Osteoblast (primary cell): ENCODE measurements around the gene TTBK1. TPM values are rescaled to one million over a fixed set of nuclear protein-coding genes. Genes with fewer than 3 reads are reported as not detected.

Experiments used
- DNase-seq: peaks from one replicate; pipeline ENCODE4 v3.0.0; 2011; ENCODE audit warnings: low spot score, mixed read lengths; ENCODE audit not compliant: insufficient read length; ENCODE audit errors: missing footprints
- H2AFZ ChIP-seq: 2 replicates; pipeline ENCODE4 v1.6.0; 2011; ENCODE audit warnings: mild to moderate bottlenecking, low read length
- H3K27ac ChIP-seq: 2 replicates; pipeline ENCODE4 v1.5.1; 2011; ENCODE audit warnings: mild to moderate bottlenecking, low read depth, low read length, moderate library complexity
- H3K27me3 ChIP-seq: 2 replicates; pipeline ENCODE4 v1.6.0; 2012; ENCODE audit warnings: mild to moderate bottlenecking, control low read depth, inconsistent platforms, low read length, moderate library complexity; ENCODE audit not compliant: insufficient read depth
- H3K36me3 ChIP-seq: 2 replicates; pipeline ENCODE4 v1.5.1; 2011; ENCODE audit warnings: mild to moderate bottlenecking, low read length, control low read depth, moderate library complexity; ENCODE audit not compliant: insufficient read depth
- H3K4me1 ChIP-seq: 2 replicates; pipeline ENCODE4 v1.5.1; 2011; ENCODE audit warnings: mild to moderate bottlenecking, low read length, control low read depth, moderate library complexity; ENCODE audit not compliant: insufficient read depth
- H3K4me2 ChIP-seq: 2 replicates; pipeline ENCODE4 v1.6.0; 2011; ENCODE audit warnings: mild to moderate bottlenecking, low read length; ENCODE audit not compliant: insufficient read depth
- H3K4me3 ChIP-seq: fragments of 200-600 bp; sonication (generic); 3 replicates; pipeline ENCODE4 v1.5.1; 2012; ENCODE audit warnings: mild to moderate bottlenecking, low read length, inconsistent platforms; ENCODE audit not compliant: insufficient read depth
- H3K79me2 ChIP-seq: 2 replicates; pipeline ENCODE4 v1.6.0; 2012; ENCODE audit warnings: mild to moderate bottlenecking, low read length, control low read depth, inconsistent platforms; ENCODE audit not compliant: insufficient read depth
- H3K9me3 ChIP-seq: 2 replicates; pipeline ENCODE4 v1.5.1; 2011; ENCODE audit warnings: low read depth, low read length, control low read depth
- H4K20me1 ChIP-seq: 2 replicates; pipeline ENCODE4 v1.6.0; 2012; ENCODE audit warnings: mild to moderate bottlenecking, low read length, control low read depth; ENCODE audit not compliant: insufficient read depth
- CTCF ChIP-seq: IDR thresholded peaks from 2 replicates; pipeline ENCODE4 v1.5.1; 2011; ENCODE audit warnings: mild to moderate bottlenecking, low read depth, low read length, moderate library complexity; ENCODE audit errors: extremely low read depth
- total RNA-seq: library from RNA; depleted of rRNA; stranded (reverse); fragments of >200 nt; gene quantifications from 2 replicates; pipeline ENCODE4 v1.2.3, GENCODE V29; 2012

TTBK1 gene
- total RNA-seq, 1 donor: under 0.01 TPM

GRCh38 chr6:43292341-43292740 lies 49.1 kb downstream of the TTBK1 start:
- TF ChIP-seq CTCF: no peak
- no peaks in the 10 kb centered on the region for H4K20me1 ChIP-seq

GRCh38 chr6:43292763-43293318 lies 49.6 kb downstream of the TTBK1 start:
- no peaks in the 10 kb centered on the region for H3K36me3 ChIP-seq
- H3K27ac ChIP-seq: no peak overlapping the region
- DNase-seq: no peak
- TF ChIP-seq CTCF: no peak
- H4K20me1 ChIP-seq: no peaks in the 10 kb centered on the region
- no peak overlapping the region for H2AFZ ChIP-seq
- no peaks in the 10 kb centered on the region for H3K4me1 ChIP-seq
- H3K27me3 ChIP-seq: peaks cover 9% of the 10 kb centered on the region
- no peaks in the 10 kb centered on the region for H3K9me3 ChIP-seq
- no peaks in the 10 kb centered on the region for H3K79me2 ChIP-seq
- no peak overlapping the region for H3K4me3 ChIP-seq
- H3K4me2 ChIP-seq: no peak overlapping the region

More at GRCh38 chr6:43292341-43292740, 49.1 kb downstream of the TTBK1 start:
- no peaks in the 10 kb centered on the region for H3K36me3 ChIP-seq
- H3K4me2 ChIP-seq: no peak overlapping the region
- H2AFZ ChIP-seq: no peak overlapping the region
- H3K79me2 ChIP-seq: no peaks in the 10 kb centered on the region
- H3K27me3 ChIP-seq: peaks cover 9% of the 10 kb centered on the region
- no peak overlapping the region for H3K27ac ChIP-seq
- H3K9me3 ChIP-seq: no peaks in the 10 kb centered on the region
- peaks cover under 1% of the 10 kb centered on the region for H3K4me1 ChIP-seq
- DNase-seq: no peak
- no peak overlapping the region for H3K4me3 ChIP-seq

- no peak overlapping the region for H3K4me2 ChIP-seq
- H4K20me1 ChIP-seq: no peaks in the 10 kb centered on the region
- no peak overlapping the region for H3K4me3 ChIP-seq
- no peaks in the 10 kb centered on the region for H3K79me2 ChIP-seq
- no peaks in the 10 kb centered on the region for H3K36me3 ChIP-seq
- H3K27me3 ChIP-seq: peaks cover 16% of the 10 kb centered on the region
- no peaks in the 10 kb centered on the region for H3K9me3 ChIP-seq
- DNase-seq: no peak
- H3K27ac ChIP-seq: no peak overlapping the region
- H3K4me1 ChIP-seq: no peaks in the 10 kb centered on the region
- no peak overlapping the region for H2AFZ ChIP-seq
- TF ChIP-seq CTCF: no peak
Observed at GRCh38 chr6:43293698-43294097, 50.4 kb downstream of the TTBK1 start.

- Histone ChIP-seq H3K27me3 (peaks cover 24% of the 10 kb centered on the region), H3K4me1 (no peaks in the 10 kb centered on the region), H4K20me1 (no peaks in the 10 kb centered on the region), H3K36me3 (no peaks in the 10 kb centered on the region), H3K4me3 (no peak overlapping the region), H3K4me2 (no peak overlapping the region), H3K27ac (no peak overlapping the region), H3K79me2 (no peaks in the 10 kb centered on the region), H3K9me3 (no peaks in the 10 kb centered on the region), H2AFZ (no peak overlapping the region)
- no peak for DNase-seq
- TF ChIP-seq CTCF: no peak
Observed at GRCh38 chr6:43294536-43294935, 51.3 kb downstream of the TTBK1 start.
